K562 (cell line): ENCODE data around the gene BAG2. TPM values are rescaled to one million over a fixed set of nuclear protein-coding genes. Genes with fewer than 3 reads are reported as not detected.

ENCODE experiments used
- ATAC-seq: fragments of 200-7000 bp; cut with Tn5 transposase; 3 replicates; pipeline ENCODE4 v1.9.1; 2020; ENCODE audit warnings: moderate library complexity
- BruUV-seq: library from RNA; stranded (reverse); fragments of 400-500 nt; replicated peaks from 2 replicates; lab custom pipeline; 2021; lab: Mats Ljungman, UMichigan
- CTCF ChIA-PET: fragments of 300-600 bp; formaldehyde crosslinking; extraction: SDS; loops from one replicate; lab custom pipeline; 2021; ENCODE audit warnings: low intra/inter-chr PET ratio; lab: Yijun Ruan, JAX
- POLR2A ChIA-PET: fragments of 300-600, 350-650 bp; sonication (Branson Sonifier 250); formaldehyde crosslinking; extraction: SDS; loops from one replicate; lab custom pipeline; 2021; ENCODE audit warnings: antibody characterized with exemption, inconsistent platforms; lab: Yijun Ruan, JAX
- DNase-seq, 4 experiments: peaks; one replicate each; pipeline versions ENCODE4 v3.0.0 to v3.0.0-alpha.2; 2011 to 2018; ENCODE audit warnings: low spot score in 3 of 4, mixed read lengths in 3 of 4; ENCODE audit errors: extremely low read depth in 1 of 4
- FAIRE-seq: peaks from 2 replicates; lab custom pipeline; 2011; peaks lifted over from hg19 to GRCh38; lab: Jason Lieb, UNC
- H2AFZ ChIP-seq: 2 replicates; pipeline ENCODE4 v1.6.0; 2011; ENCODE audit warnings: low read depth, low read length, control low read depth, inconsistent platforms
- H3K27ac ChIP-seq: fragments of 200-600 bp; 3 replicates; pipeline ENCODE4 v1.8.0; 2011; ENCODE audit warnings: low read depth, mild to moderate bottlenecking, control low read depth, inconsistent platforms, low read length, moderate library complexity, mixed read lengths; ENCODE audit errors: extremely low read depth
- H3K27me3 ChIP-seq, 2 experiments: fragments of 300-600 bp in 1 of 2; 2 replicates in 1 of 2; 3 replicates in 1 of 2; pipeline versions ENCODE4 v1.6.0 to v1.8.0; 2011; ENCODE audit warnings: inconsistent platforms in 2 of 2, low read length in 2 of 2, mild to moderate bottlenecking in 1 of 2, mixed read lengths in 1 of 2, moderate library complexity in 1 of 2; ENCODE audit not compliant: control insufficient read depth in 2 of 2, insufficient read depth in 2 of 2
- H3K36me3 ChIP-seq: fragments of 300-600 bp; 3 replicates; pipeline ENCODE4 v1.8.0; 2011; ENCODE audit warnings: mild to moderate bottlenecking, low read length, inconsistent platforms; ENCODE audit not compliant: control insufficient read depth, insufficient read depth
- H3K4me1 ChIP-seq, 2 experiments: fragments of 200-600 bp in 1 of 2; replicated peaks in 1 of 2; 2 replicates in 1 of 2; 3 replicates in 1 of 2; pipeline versions ENCODE4 v1.5.1 to v1.8.0; 2011; ENCODE audit warnings: inconsistent platforms in 2 of 2, low read length in 2 of 2, mild to moderate bottlenecking in 1 of 2, mixed read lengths in 1 of 2, moderate library complexity in 1 of 2; ENCODE audit not compliant: control insufficient read depth in 2 of 2, insufficient read depth in 2 of 2
- H3K4me2 ChIP-seq: 2 replicates; pipeline ENCODE4 v1.6.1; 2011; ENCODE audit warnings: low read length, control low read depth, inconsistent platforms, mixed read lengths; ENCODE audit not compliant: insufficient read depth
- H3K4me3 ChIP-seq: fragments of 200-600 bp; sonication (generic), shearing (Covaris generic); 2 replicates; pipeline ENCODE4 v1.5.1; 2016; ENCODE audit warnings: control low read depth, inconsistent platforms
- H3K79me2 ChIP-seq: fragments of 200-600 bp; 3 replicates; pipeline ENCODE4 v1.8.0; 2011; ENCODE audit warnings: low read length, inconsistent platforms; ENCODE audit not compliant: control insufficient read depth, insufficient read depth
- H3K9ac ChIP-seq, 2 experiments: 2 replicates each; pipeline versions ENCODE4 v1.6.0 to v1.6.1; 2011; ENCODE audit warnings: low read depth in 2 of 2, low read length in 2 of 2, control low read depth in 1 of 2, inconsistent platforms in 1 of 2, mild to moderate bottlenecking in 1 of 2, mixed read lengths in 1 of 2; ENCODE audit not compliant: insufficient read depth in 1 of 2
- H3K9me1 ChIP-seq: one replicate; pipeline ENCODE4 v1.6.0; 2011; ENCODE audit warnings: inconsistent platforms, mild to moderate bottlenecking, low read length, moderate library complexity; ENCODE audit not compliant: control insufficient read depth, insufficient read depth
- H3K9me3 ChIP-seq: replicated peaks from 2 replicates; pipeline ENCODE4 v1.5.1; 2011; ENCODE audit warnings: low read depth, low read length, inconsistent platforms; ENCODE audit not compliant: control insufficient read depth, insufficient read depth
- H4K20me1 ChIP-seq: replicated peaks from 2 replicates; pipeline ENCODE4 v1.6.1; 2011; ENCODE audit warnings: low read length, inconsistent platforms, mixed read lengths; ENCODE audit not compliant: control insufficient read depth, insufficient read depth
- CEBPG ChIP-seq, 3 experiments: fragments of 200-800 bp in 1 of 3; sonication (Bioruptor generic) in 1 of 3; sonication (generic) in 1 of 3; formaldehyde crosslinking in 1 of 3; IDR thresholded peaks in 2 of 3; conservative IDR thresholded peaks in 1 of 3; 2 replicates each; pipeline versions ENCODE4 v1.6.1 to v1.8.0; 2016 to 2022; ENCODE audit warnings: missing compliant biosample characterization in 2 of 3, missing genetic modification characterization in 2 of 3, mild to moderate bottlenecking in 1 of 3, missing genetic modification reagents in 1 of 3
- CHAMP1 ChIP-seq: fragments of 450-650 bp; IDR thresholded peaks from 2 replicates; pipeline ENCODE4 v1.6.1; 2016; ENCODE audit warnings: mild to moderate bottlenecking
- RAD21 ChIP-seq, 2 experiments: fragments of 250-450 bp in 1 of 2; fragments of 450-650 bp in 1 of 2; sonication (Bioruptor Pico) in 1 of 2; formaldehyde crosslinking in 1 of 2; IDR thresholded peaks in 1 of 2; conservative IDR thresholded peaks in 1 of 2; 2 replicates each; pipeline versions ENCODE4 v1.4.0 to v1.8.0; 2020 to 2022; ENCODE audit warnings: mild to moderate bottlenecking in 2 of 2, moderate library complexity in 1 of 2
- REST ChIP-seq, 2 experiments: fragments of 450-650 bp; formaldehyde crosslinking in 1 of 2; IDR thresholded peaks; 2 replicates each; pipeline versions ENCODE4 v1.4.0 to v1.6.1; 2014 to 2020; ENCODE audit warnings: mild to moderate bottlenecking in 2 of 2, borderline replicate concordance in 1 of 2, low read depth in 1 of 2
- VEZF1 ChIP-seq: fragments of 200-800 bp; sonication (Bioruptor generic); IDR thresholded peaks from 2 replicates; pipeline ENCODE4 v1.6.1; 2017; ENCODE audit warnings: missing genetic modification characterization, missing compliant biosample characterization
- ZNF384 ChIP-seq: IDR thresholded peaks from 2 replicates; pipeline ENCODE4 v1.6.1; 2012; ENCODE audit warnings: low read depth, low read length, improper control_type of control experiment
- WGBS: fragments of 100-300 bp; shearing (Covaris generic); methylation state at CpG from one replicate; pipeline ENCODE4 v1.1.6; 2016; ENCODE audit warnings: low coverage, mixed read lengths; ENCODE audit not compliant: insufficient coverage; ENCODE audit errors: missing lambda C conversion rate; 5-methylcytosine and 5-hydroxymethylcytosine counted together
- in situ Hi-C: fragments of 300-500 bp; cut with MboI; formaldehyde crosslinking; loops from 4 replicates; pipeline ENCODE4 v1.15.0; 2018; ENCODE audit warnings: inconsistent platforms, mixed read lengths
- intact Hi-C: fragments of 100-400 bp; cut with micrococcal nuclease; formaldehyde crosslinking; loops from 2 replicates; pipeline ENCODE4 v1.14.2; 2022
- polyA plus RNA-seq, 8 experiments: library from polyadenylated mRNA; depleted of rRNA in 4 of 8; stranded (reverse) in 5 of 8; unstranded in 3 of 8; fragments of >200 nt; fragmentation: Nextera tagmentation in 2 of 8; fragmentation: Illumina TruSeq in 1 of 8; extraction: Ambion mirVana in 2 of 8; extraction: Trizol in 1 of 8; gene quantifications; 2 replicates each; pipeline versions ENCODE4 v1.2.1 to v1.2.3, GENCODE V29; 2011 to 2014; ENCODE audit warnings: inconsistent platforms in 1 of 8, missing spikeins in 1 of 8
- total RNA-seq, 7 experiments: library from RNA; depleted of rRNA in 6 of 7; stranded (reverse); fragments of >200 nt in 6 of 7; fragmentation: Illumina TruSeq in 2 of 7; extraction: Trizol in 2 of 7; gene quantifications; 2 replicates each; pipeline versions ENCODE4 v1.2.1 to v1.2.3, GENCODE V29; 2011 to 2021; ENCODE audit warnings: low replicate concordance in 1 of 7

The BAG2 gene
- total and polyA plus RNA-seq, 9 of the 15 experiments (the other 6 are each of a cell fraction or from before 2014, with no cell fraction given) = 12.8 to 20.7 (median 17.6) TPM

- no peak overlapping the region for H3K27ac ChIP-seq
- intact Hi-C loops = loop anchor here (1.0 kb wide), 1 partner anchor 126 kb away; no protein-coding TSS in a partner anchor
- ChIA-PET POLR2A (interaction anchor here (0.8 to 2.1 kb wide), 5 partner anchors 8 to 127 kb away, joined by 3 to 9 read pairs (median 4); partner anchors contain the start of genes BAG2, PRIM2 and RAB23), CTCF (interaction anchor here (2.2 to 4.5 kb wide), 2 partner anchors 126 to 134 kb away, joined by 18 to 50 read pairs; partner anchors contain the start of gene PRIM2)
- in situ Hi-C loops = no loop called here
- FAIRE-seq = peak; percentile 15
- 64% methylated on average over 2 of the region's 2 CpGs for WGBS
- no TSS peak for BruUV-seq
- no peaks in the 10 kb centered on the region for H3K9me1 ChIP-seq
- no peaks in the 10 kb centered on the region for H3K4me1 ChIP-seq
- peaks cover 5% of the 10 kb centered on the region; the same call in 1 of the 3 replicates for H3K79me2 ChIP-seq
- H2AFZ ChIP-seq = no peak overlapping the region
- no peaks in the 10 kb centered on the region for H3K27me3 ChIP-seq
- no peaks in the 10 kb centered on the region for H3K9me3 ChIP-seq
- no peak for DNase-seq
- H3K4me2 ChIP-seq = no peak overlapping the region
- peak; percentile 67 for ATAC-seq
- H4K20me1 ChIP-seq = no peaks in the 10 kb centered on the region
- no peak overlapping the region for H3K4me3 ChIP-seq
- H3K9ac ChIP-seq = no peak overlapping the region
- H3K36me3 ChIP-seq = peaks cover 78% of the 10 kb centered on the region
- TF ChIP-seq ZNF384 = peak; percentile 42; the same call in 1 of the 2 replicates
- peak; percentile 65 to 71 for TF ChIP-seq RAD21 (CRISPR knock-in tag; conservative IDR thresholded peaks at IDR 0.05 in 1 of 2, IDR thresholded peaks at IDR 0.05 in 1 of 2)
- TF ChIP-seq CEBPG (CRISPR knock-in tag; IDR thresholded peaks at IDR 0.05) = no peak
- TF ChIP-seq CEBPG (tag; conservative IDR thresholded peaks at IDR 0.05 in 1 of 2, IDR thresholded peaks at IDR 0.05 in 1 of 2) = peak in 1 of 2 experiments; percentile 35; a peak in 1 of 4 replicates
- no peak for TF ChIP-seq VEZF1 (CRISPR knock-in tag)
- TF ChIP-seq CHAMP1 = no peak
- TF ChIP-seq REST (IDR thresholded peaks at IDR 0.05; ENCODE audit: borderline replicate concordance) = peak; percentile 60; the same call in 1 of the 2 replicates
- TF ChIP-seq REST (CRISPR knock-in tag; IDR thresholded peaks at IDR 0.05; ENCODE audit: low read depth) = no peak
Observed at GRCh38 chr6:57190140-57190539, 18.0 kb downstream of the BAG2 start.
